ENCODE measurements around the gene PIBF1. TPM values are rescaled to one million over a fixed set of nuclear protein-coding genes. Genes with fewer than 3 reads are reported as not detected.

Gene PIBF1
- total RNA-seq, 1 donor from 2014 or later, result 44.8 TPM

- peak within 1 kb of the TSS; percentile 92 for H3K4me3 Mint-ChIP-seq
- H3K4me1 Mint-ChIP-seq, result peaks cover 33% of the 10 kb centered on the region
- Histone ChIP-seq H3K4me3 (peak within 1 kb of the TSS; percentile 64), H3K9ac (no peak within 1 kb of the TSS), H3K4me1 (no peaks in the 10 kb centered on the region), H2AFZ (replicated peaks) (peak within 1 kb of the TSS; percentile 94), H3F3A (ENCODE audit: low read depth) (no peaks in the 10 kb centered on the region), H3K4me2 (peak within 1 kb of the TSS; percentile 95), H3K79me2 (ENCODE audit: low read depth) (no peaks in the 10 kb centered on the region), H3K27me3 (peaks cover 71% of the 10 kb centered on the region), H3K27ac (no peak within 1 kb of the TSS), H4K20me1 (ENCODE audit: low read depth) (peaks cover 6% of the 10 kb centered on the region), H3K9me3 (ENCODE audit: low read depth) (no peaks in the 10 kb centered on the region), H3K36me3 (no peaks in the 10 kb centered on the region)
- no peaks in the 10 kb centered on the region for H3K36me3 Mint-ChIP-seq
- TF ChIP-seq EZH2 (IDR thresholded peaks at IDR 0.05) (no peak), CTCF (IDR thresholded peaks at IDR 0.05) (no peak), EZH2phosphoT487 (IDR thresholded peaks at IDR 0.05) (no peak)
- peak; percentile 98 for DNase-seq (ENCODE audit: low spot score)
- no peak within 1 kb of the TSS for H3K27ac Mint-ChIP-seq
- peaks cover 30% of the 10 kb centered on the region for H3K27me3 Mint-ChIP-seq (ENCODE audit: insufficient read depth, low read depth)
- no peaks in the 10 kb centered on the region for H3K9me3 Mint-ChIP-seq
Measured at GRCh38 chr13:73058736-73059459, 277.0 kb downstream of the PIBF1 start, which contains the start of gene KLF5. Gene KLF5 (plus strand): TSS chr13:73059005. CDS start chr13:73059328, 323 bp downstream.

- Histone ChIP-seq H3K27ac (no peak overlapping the region), H3K4me3 (peak overlapping the region; percentile 64), H3K4me1 (no peaks in the 10 kb centered on the region), H3K4me2 (peak overlapping the region; percentile 95), H2AFZ (replicated peaks) (no peak overlapping the region), H3K79me2 (ENCODE audit: low read depth) (no peaks in the 10 kb centered on the region), H3K9me3 (ENCODE audit: low read depth) (no peaks in the 10 kb centered on the region), H3F3A (ENCODE audit: low read depth) (no peaks in the 10 kb centered on the region), H3K36me3 (no peaks in the 10 kb centered on the region), H3K27me3 (peaks cover 71% of the 10 kb centered on the region), H3K9ac (no peak overlapping the region), H4K20me1 (ENCODE audit: low read depth) (peaks cover 6% of the 10 kb centered on the region)
- no peak overlapping the region for H3K27ac Mint-ChIP-seq
- DNase-seq (ENCODE audit: low spot score), result peak; percentile 87
- peaks cover 31% of the 10 kb centered on the region for H3K4me1 Mint-ChIP-seq
- no peaks in the 10 kb centered on the region for H3K9me3 Mint-ChIP-seq
- peak overlapping the region; percentile 89 for H3K4me3 Mint-ChIP-seq
- peaks cover 30% of the 10 kb centered on the region for H3K27me3 Mint-ChIP-seq (ENCODE audit: insufficient read depth, low read depth)
- H3K36me3 Mint-ChIP-seq, result no peaks in the 10 kb centered on the region
- peak; percentile 58 for TF ChIP-seq EZH2phosphoT487 (IDR thresholded peaks at IDR 0.05)
- peak; percentile 40 for TF ChIP-seq CTCF (IDR thresholded peaks at IDR 0.05)
- no peak for TF ChIP-seq EZH2 (IDR thresholded peaks at IDR 0.05)
Measured at GRCh38 chr13:73059460-73060250, 277.7 kb downstream of the PIBF1 start.

- H3K27ac ChIP-seq, result no peak overlapping the region
- DNase-seq (ENCODE audit: low spot score), result peak; percentile 37
- Mint-ChIP-seq H3K27me3 (ENCODE audit: insufficient read depth, low read depth) (peaks cover 30% of the 10 kb centered on the region), H3K27ac (no peak overlapping the region), H3K36me3 (no peaks in the 10 kb centered on the region), H3K4me3 (peak overlapping the region; percentile 89), H3K4me1 (peaks cover 35% of the 10 kb centered on the region), H3K9me3 (no peaks in the 10 kb centered on the region)
- H3K9ac ChIP-seq, result no peak overlapping the region
- peak; percentile 92 for TF ChIP-seq EZH2 (IDR thresholded peaks at IDR 0.05)
- peak; percentile 77 for TF ChIP-seq EZH2phosphoT487 (IDR thresholded peaks at IDR 0.05)
- no peak for TF ChIP-seq CTCF (IDR thresholded peaks at IDR 0.05)
- peaks cover 6% of the 10 kb centered on the region for H4K20me1 ChIP-seq (ENCODE audit: low read depth)
- peaks cover 71% of the 10 kb centered on the region for H3K27me3 ChIP-seq
- no peaks in the 10 kb centered on the region for H3K36me3 ChIP-seq
- H2AFZ ChIP-seq (replicated peaks), result no peak overlapping the region
- peak overlapping the region; percentile 64 for H3K4me3 ChIP-seq
- no peaks in the 10 kb centered on the region for H3K4me1 ChIP-seq
- no peaks in the 10 kb centered on the region for H3K79me2 ChIP-seq (ENCODE audit: low read depth)
- H3K9me3 ChIP-seq (ENCODE audit: low read depth), result no peaks in the 10 kb centered on the region
- no peaks in the 10 kb centered on the region for H3F3A ChIP-seq (ENCODE audit: low read depth)
- peak overlapping the region; percentile 95 for H3K4me2 ChIP-seq
Measured at GRCh38 chr13:73060251-73061160, 278.6 kb downstream of the PIBF1 start.
